BLaER1 treated with 17β-estradiol and CSF1 and Interleukin-3, amounts not matched to agents 10 nM and 100 nM (cell line): ENCODE measurements around the gene ARL4A.
"Not testable (repeated sequence)": the region's sequence is repeated elsewhere in the genome, so short reads cannot be mapped to it uniquely, and the experiment has no call there.

Source experiments
- H3K27ac ChIP-seq, 11 experiments: shearing (Covaris generic); formaldehyde crosslinking; 2 replicates each; pipeline ENCODE4 v1.8.1; 2022
- H3K27me3 ChIP-seq, 11 experiments: shearing (Covaris generic); formaldehyde crosslinking; 2 replicates each; pipeline ENCODE4 v1.8.1; 2022
- H3K36me3 ChIP-seq, 11 experiments: shearing (Covaris generic); formaldehyde crosslinking; 2 replicates each; pipeline ENCODE4 v1.8.1; 2022
- H3K4me1 ChIP-seq, 10 experiments: shearing (Covaris generic); formaldehyde crosslinking; 2 replicates each; pipeline ENCODE4 v1.8.1; 2022
- H3K4me2 ChIP-seq, 11 experiments: shearing (Covaris generic); formaldehyde crosslinking; 2 replicates each; pipeline ENCODE4 v1.8.1; 2022
- H3K4me3 ChIP-seq, 10 experiments: shearing (Covaris generic); formaldehyde crosslinking; 2 replicates each; pipeline ENCODE4 v1.8.1; 2022
- H3K9ac ChIP-seq, 11 experiments: shearing (Covaris generic); formaldehyde crosslinking; 2 replicates each; pipeline ENCODE4 v1.8.1; 2022
- H3K9me3 ChIP-seq, 11 experiments: shearing (Covaris generic); formaldehyde crosslinking; replicated peaks in 1 of 11; 2 replicates each; pipeline ENCODE4 v1.8.1; 2022
- H4K20me1 ChIP-seq, 11 experiments: shearing (Covaris generic); formaldehyde crosslinking; 2 replicates each; pipeline ENCODE4 v1.8.1; 2022
- Cebpa-rat ChIP-seq, 11 experiments: shearing (Covaris generic); IDR thresholded peaks; 2 replicates each; pipeline ENCODE4 v1.8.1; 2022

ARL4A gene

DNA sequence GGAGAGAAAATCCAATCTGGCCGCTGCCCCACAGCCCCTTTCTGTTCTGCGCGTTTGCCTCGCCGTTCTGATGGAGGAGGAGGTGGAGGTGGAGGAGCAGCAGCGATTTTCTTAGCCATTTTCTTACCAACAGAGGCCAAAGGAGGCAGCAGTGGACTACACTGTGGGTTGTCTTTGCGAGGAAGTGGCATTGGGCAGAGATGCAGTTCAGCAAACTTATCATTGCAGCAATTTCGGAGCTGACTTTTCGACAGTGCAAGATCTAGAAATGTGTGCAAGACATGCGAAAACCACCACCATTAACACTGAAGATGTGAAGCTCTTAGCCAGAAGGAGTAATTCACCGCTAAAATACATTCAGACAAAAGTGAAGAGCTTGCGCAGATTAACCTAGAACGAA, 1.9 kb upstream of the ARL4A start:
- TF ChIP-seq Cebpa-rat (IDR thresholded peaks at IDR 0.05): no peak
- H3K9me3 ChIP-seq: peaks cover 15 to 18% (median 16%) of the 10 kb centered on the region in 11 experiments
- H3K4me2 ChIP-seq: no peak overlapping the region
- peaks cover 0 to 20% (median 1%) of the 10 kb centered on the region in 10 experiments; a peak in 5 of 20 replicates for H3K4me1 ChIP-seq
- H3K27me3 ChIP-seq: no peaks in the 10 kb centered on the region
- H3K27ac ChIP-seq: no peak overlapping the region
- H3K36me3 ChIP-seq: no peaks in the 10 kb centered on the region
- no peaks in the 10 kb centered on the region for H4K20me1 ChIP-seq
- H3K9ac ChIP-seq: no peak overlapping the region
- no peak overlapping the region for H3K4me3 ChIP-seq

DNA sequence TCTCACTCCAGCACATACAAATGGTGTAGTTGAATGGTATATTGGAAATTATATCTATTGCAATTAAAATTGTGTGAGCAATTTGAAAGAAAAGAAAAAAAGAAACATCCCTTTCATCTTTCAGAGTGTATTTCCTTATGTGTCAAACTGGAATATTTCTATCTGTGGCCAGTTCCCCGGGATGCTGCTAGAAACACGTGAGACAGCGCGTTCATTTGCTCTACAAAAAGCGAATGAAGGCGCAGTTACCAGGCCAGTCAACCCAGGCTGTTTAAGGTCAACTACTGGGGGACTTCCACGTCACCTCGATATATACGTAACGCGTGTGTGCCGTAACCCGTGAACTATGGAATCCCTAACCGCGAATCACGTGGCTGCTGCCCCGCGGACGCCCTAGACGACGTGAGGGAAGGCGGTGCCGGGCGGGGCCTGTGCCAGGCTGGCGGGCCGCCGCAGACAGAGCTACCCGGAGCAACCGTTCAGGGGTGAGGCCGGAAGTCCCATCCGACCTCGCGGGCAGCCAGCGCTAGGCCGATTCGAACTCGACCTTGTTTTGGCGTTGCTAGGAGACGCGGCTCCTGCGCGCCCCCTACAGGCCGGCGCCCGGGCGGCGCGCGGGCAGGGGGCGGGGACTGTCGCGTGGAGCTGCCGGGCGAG, 1.1 kb upstream of the ARL4A start:
- Histone ChIP-seq H3K27me3 (no peaks in the 10 kb centered on the region), H4K20me1 (no peaks in the 10 kb centered on the region), H3K9me3 (peaks cover 15 to 18% (median 16%) of the 10 kb centered on the region in 11 experiments), H3K9ac (no peak overlapping the region), H3K4me1 (peaks cover 0 to 20% (median 1%) of the 10 kb centered on the region in 10 experiments; a peak in 5 of 20 replicates), H3K36me3 (no peaks in the 10 kb centered on the region), H3K4me2 (no peak overlapping the region), H3K4me3 (no peak overlapping the region), H3K27ac (no peak overlapping the region)
- no peak for TF ChIP-seq Cebpa-rat (IDR thresholded peaks at IDR 0.05)

DNA sequence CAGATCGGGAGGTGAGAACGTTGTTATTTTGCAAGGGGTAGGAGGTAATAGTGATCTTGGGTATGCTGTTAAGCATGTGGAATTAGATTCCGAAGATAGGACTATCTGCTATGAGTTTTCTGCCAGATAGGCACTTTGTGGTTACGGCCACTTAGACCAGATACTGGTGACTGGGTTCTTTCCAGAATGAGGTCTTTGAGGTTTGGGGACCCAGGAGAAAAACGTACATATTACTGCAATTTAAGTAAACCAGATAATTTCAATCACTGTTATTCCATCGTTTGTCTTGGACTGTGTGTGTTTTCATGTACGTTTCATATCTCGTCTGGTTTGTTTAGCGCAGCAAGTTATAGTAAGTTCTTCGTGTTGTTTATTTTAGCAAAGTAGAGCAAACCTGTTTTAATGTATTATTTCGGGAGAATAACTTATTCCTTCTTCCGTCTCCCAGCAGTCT, 312 bp downstream of the ARL4A start:
- no peaks in the 10 kb centered on the region for H3K27me3 ChIP-seq
- no peak overlapping the region for H3K9ac ChIP-seq
- no peaks in the 10 kb centered on the region for H4K20me1 ChIP-seq
- H3K4me1 ChIP-seq: peaks cover 0 to 10% (median 0%) of the 10 kb centered on the region in 10 experiments; a peak in 2 of 20 replicates
- no peak overlapping the region for H3K4me2 ChIP-seq
- peaks cover 15 to 18% (median 16%) of the 10 kb centered on the region in 11 experiments for H3K9me3 ChIP-seq
- no peaks in the 10 kb centered on the region for H3K36me3 ChIP-seq
- no peak for TF ChIP-seq Cebpa-rat (IDR thresholded peaks at IDR 0.05)
- H3K27ac ChIP-seq: no peak overlapping the region
- H3K4me3 ChIP-seq: no peak overlapping the region

DNA sequence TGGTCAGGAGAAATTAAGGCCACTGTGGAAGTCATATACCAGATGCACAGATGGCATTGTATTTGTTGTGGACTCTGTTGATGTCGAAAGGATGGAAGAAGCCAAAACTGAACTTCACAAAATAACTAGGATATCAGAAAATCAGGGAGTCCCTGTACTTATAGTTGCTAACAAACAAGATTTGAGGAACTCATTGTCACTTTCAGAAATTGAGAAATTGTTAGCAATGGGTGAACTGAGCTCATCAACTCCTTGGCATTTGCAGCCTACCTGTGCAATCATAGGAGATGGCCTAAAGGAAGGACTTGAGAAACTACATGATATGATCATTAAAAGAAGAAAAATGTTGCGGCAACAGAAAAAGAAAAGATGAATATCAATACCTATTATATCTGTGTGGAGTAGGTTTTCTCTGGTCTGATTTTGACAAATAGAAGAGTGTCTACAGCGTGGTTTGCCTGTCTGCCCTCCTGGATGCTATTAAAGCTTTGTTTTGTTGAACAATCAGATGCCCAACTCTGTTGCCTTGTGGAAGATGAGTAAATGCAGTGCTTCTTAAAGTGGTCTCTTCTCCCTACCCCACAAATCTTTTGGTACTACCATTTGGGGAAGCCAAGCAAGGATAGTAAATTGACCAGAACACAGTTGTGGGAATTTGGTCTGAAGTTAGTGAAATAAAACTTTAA, 1.2 kb downstream of the ARL4A start:
- H3K36me3 ChIP-seq, H3K4me3 ChIP-seq, H3K9ac ChIP-seq, H3K27ac ChIP-seq, H3K27me3 ChIP-seq, H3K4me1 ChIP-seq, H3K4me2 ChIP-seq, H4K20me1 ChIP-seq: not testable (repeated sequence)
- H3K9me3 ChIP-seq: peaks cover 15 to 18% (median 16%) of the 10 kb centered on the region in 11 experiments

DNA sequence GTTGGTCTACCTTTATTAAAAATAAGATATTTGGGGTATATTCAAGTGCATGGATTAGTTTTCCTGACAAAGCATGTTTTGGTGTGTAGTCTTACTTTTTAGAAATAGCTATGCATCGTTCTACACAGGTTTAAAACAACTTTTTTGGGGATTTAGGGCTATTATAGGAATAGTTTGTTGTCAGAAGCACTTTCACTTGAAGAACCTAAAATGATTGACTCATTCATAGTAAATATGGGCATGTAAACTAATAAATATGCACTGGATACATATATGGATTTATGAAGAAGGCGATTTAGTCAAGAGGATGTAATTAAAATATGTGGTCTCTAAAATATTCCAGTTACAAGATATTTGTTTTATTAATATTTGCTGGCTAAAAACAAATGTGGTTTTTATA, 2.0 kb downstream of the ARL4A start:
- Histone ChIP-seq H3K4me2 (no peak overlapping the region), H3K27me3 (no peaks in the 10 kb centered on the region), H3K36me3 (no peaks in the 10 kb centered on the region), H3K9me3 (peaks cover 15 to 18% (median 16%) of the 10 kb centered on the region in 11 experiments), H3K4me1 (no peaks in the 10 kb centered on the region), H4K20me1 (no peaks in the 10 kb centered on the region), H3K4me3 (no peak overlapping the region), H3K9ac (no peak overlapping the region), H3K27ac (no peak overlapping the region)
- no peak for TF ChIP-seq Cebpa-rat (IDR thresholded peaks at IDR 0.05)

DNA sequence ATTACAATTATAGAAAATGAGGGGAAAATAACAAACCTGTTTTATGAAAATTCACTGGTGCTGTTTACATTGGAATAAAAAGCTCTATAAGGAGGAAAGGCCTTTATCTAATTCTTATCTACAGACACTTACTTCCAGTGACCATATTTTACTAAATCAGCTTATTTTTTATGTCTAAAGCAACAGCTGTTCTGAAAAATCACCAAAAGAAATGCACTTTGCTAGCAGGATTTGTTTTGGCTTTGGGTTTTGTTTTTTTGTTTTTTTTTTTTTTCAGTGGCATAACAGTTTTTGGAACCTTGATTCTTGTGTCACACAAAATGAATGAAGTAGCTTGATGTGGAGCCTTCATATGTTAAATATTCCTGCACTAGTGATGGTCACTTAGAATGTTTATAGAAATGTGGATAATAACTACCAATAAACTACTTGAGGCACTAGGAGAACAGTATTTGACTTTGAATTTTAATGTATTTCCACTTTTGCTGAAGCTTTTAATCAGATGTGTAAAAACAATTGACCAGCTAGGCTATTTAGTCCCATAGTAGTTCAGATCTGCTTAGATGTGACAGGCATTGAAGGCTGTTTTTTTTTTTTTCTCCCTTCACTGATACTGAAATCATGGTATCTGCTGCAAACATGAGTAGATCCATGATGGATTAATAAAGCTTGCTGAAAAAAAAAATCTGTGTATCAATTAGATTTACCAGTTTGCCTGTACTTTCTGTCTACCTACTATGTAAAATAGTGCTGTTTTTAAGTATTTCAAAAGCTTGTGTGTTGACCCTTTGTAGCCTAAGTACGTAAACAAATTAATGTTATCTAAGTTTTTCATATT, 2.8 kb downstream of the ARL4A start:
- no peaks in the 10 kb centered on the region for H3K36me3 ChIP-seq
- H3K27ac ChIP-seq: no peak overlapping the region
- peaks cover 15 to 18% (median 16%) of the 10 kb centered on the region in 11 experiments for H3K9me3 ChIP-seq
- H3K27me3 ChIP-seq: no peaks in the 10 kb centered on the region
- no peak overlapping the region for H3K4me3 ChIP-seq
- H4K20me1 ChIP-seq: no peaks in the 10 kb centered on the region
- no peak for TF ChIP-seq Cebpa-rat (IDR thresholded peaks at IDR 0.05)
- no peak overlapping the region for H3K9ac ChIP-seq
- H3K4me2 ChIP-seq: no peak overlapping the region
- H3K4me1 ChIP-seq: no peaks in the 10 kb centered on the region

DNA sequence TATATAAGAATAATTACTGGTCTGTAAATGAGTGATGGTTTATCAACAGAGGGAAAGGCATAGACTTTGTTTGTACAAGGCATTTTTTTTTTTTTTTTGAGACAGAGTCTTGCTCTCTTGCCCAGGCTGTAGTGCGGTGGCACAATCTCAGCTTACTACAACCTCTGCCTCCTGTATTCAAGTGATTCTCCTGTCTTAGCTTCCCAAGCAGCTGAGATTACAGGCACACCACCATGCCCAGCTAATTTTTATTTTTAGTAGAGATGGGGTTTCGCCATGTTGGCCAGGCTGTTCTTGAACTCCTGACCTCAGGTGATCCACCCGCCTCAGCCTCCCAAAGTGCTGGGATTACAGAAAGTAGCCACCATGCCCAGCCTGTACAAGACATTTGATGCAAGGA, 4.0 kb downstream of the ARL4A start:
- not testable (repeated sequence) for H3K9ac ChIP-seq, H3K27me3 ChIP-seq, H3K4me2 ChIP-seq

DNA sequence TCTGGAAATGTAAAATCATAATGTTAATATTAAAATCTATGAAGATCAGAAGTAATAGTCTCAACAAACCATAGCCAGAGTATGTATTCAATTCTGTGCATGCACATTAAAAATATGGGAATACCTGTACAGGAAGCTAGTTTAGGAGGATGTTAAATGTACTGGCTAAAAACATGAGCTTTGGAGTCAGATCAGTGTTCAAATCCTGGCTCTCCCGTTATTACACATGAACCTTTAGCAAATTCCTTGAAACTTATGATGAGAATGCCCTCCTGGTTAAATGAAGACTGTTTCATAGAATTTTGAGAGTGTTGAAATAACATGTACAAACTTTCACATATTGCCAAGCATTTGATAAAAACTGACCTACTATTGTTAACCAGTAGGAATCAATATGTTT, 4.6 kb downstream of the ARL4A start:
- H3K27ac ChIP-seq: no peak overlapping the region
- no peak overlapping the region for H3K4me3 ChIP-seq
- H3K9me3 ChIP-seq: peaks cover 5 to 9% (median 7%) of the 10 kb centered on the region in 11 experiments
- H3K4me2 ChIP-seq: no peak overlapping the region
- TF ChIP-seq Cebpa-rat (IDR thresholded peaks at IDR 0.05): no peak
- no peaks in the 10 kb centered on the region for H3K4me1 ChIP-seq
- no peak overlapping the region for H3K9ac ChIP-seq
- no peaks in the 10 kb centered on the region for H4K20me1 ChIP-seq
- no peaks in the 10 kb centered on the region for H3K27me3 ChIP-seq
- H3K36me3 ChIP-seq: no peaks in the 10 kb centered on the region

More for the DNA sequence above, 4.0 kb downstream of the ARL4A start:
- not testable (repeated sequence) for H3K36me3 ChIP-seq, H4K20me1 ChIP-seq, H3K27ac ChIP-seq, H3K4me3 ChIP-seq, H3K4me1 ChIP-seq
- peaks cover 12 to 15% (median 13%) of the 10 kb centered on the region in 11 experiments for H3K9me3 ChIP-seq

DNA sequence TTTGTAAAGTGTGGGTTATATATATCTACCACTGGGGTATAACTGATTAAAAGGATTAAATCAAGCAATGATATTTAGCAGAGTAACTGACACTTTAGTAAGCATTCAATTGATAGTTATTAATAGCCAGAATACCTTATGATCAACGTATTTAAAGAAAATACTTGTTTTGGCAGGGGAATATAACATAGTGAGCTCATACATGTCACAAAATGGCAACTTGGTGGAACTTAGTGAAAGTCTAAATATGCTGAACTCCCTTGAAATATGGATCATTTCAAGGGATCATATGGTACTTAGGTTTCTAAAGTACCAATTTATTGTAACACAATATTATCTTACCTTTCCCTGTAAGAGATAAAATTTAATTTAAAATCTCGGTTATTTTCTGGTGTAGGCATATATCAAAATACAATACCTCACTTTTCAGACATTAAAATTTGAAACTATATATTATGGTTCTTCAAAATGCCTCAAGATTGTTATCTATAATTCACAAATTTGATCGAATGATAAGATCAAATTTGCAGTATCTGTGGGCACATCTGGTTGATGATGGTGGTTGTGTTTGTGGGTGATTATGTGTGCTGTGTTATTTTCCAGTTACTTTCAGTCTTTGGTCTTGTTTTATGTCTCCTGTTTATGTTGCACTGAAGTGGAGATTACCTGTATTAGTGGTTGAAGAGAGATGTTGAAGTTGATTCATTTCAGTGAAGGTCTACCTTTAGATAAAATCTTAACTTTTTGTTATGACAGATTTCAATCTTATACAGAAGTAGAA, 5.2 kb downstream of the ARL4A start:
- Histone ChIP-seq H3K4me3 (no peak overlapping the region), H3K9me3 (peaks cover 0 to 2% (median under 1%) of the 10 kb centered on the region in 11 experiments; a peak in 9 of 22 replicates), H3K27ac (no peak overlapping the region), H3K9ac (no peak overlapping the region), H3K36me3 (no peaks in the 10 kb centered on the region), H3K27me3 (no peaks in the 10 kb centered on the region), H4K20me1 (no peaks in the 10 kb centered on the region), H3K4me1 (no peaks in the 10 kb centered on the region), H3K4me2 (no peak overlapping the region)
- TF ChIP-seq Cebpa-rat (IDR thresholded peaks at IDR 0.05): no peak
